ENCODE measurements around the gene PPP2R2D.

GRCh38 chr10:131902691-131903090 is 1.9 kb downstream of the PPP2R2D start:
- TF ChIP-seq SUZ12 (IDR thresholded peaks at IDR 0.05; ENCODE audit: extremely low read depth, insufficient read depth, insufficient read length), result no peak
- no peak for TF ChIP-seq ZNF274 (IDR thresholded peaks at IDR 0.05; ENCODE audit: low read depth, low read length)
- TF ChIP-seq YY1 (IDR thresholded peaks at IDR 0.05; ENCODE audit: insufficient read depth, insufficient read length), result no peak

Data from NT2/D1 (cell line).